Activated naive CD4-positive, alpha-beta T cell treated with anti-CD3 and anti-CD28 coated beads for 36 hours (primary cell): Measurements from ENCODE around the gene PAH. TPM values are rescaled to one million over a fixed set of nuclear protein-coding genes. Genes with fewer than 3 reads are reported as not detected.
A peak's percentile ranks its signal among the peaks of the same experiment; 100 is the strongest.

Experiments used
- CTCF ChIA-PET: fragments of 350-600 bp; sonication (Branson Sonifier 250); formaldehyde crosslinking; loops from one replicate; lab custom pipeline; 2021; ENCODE audit warnings: antibody characterized with exemption; lab: Charles Lee
- DNase-seq: peaks from one replicate; pipeline ENCODE4 v3.0.0-alpha.2; 2020
- H3K27ac Mint-ChIP-seq: one replicate; pipeline ENCODE4 v1.8.0; 2021; ENCODE audit warnings: mild to moderate bottlenecking, mixed read lengths
- H3K27me3 Mint-ChIP-seq: one replicate; pipeline ENCODE4 v1.8.0; 2021; ENCODE audit warnings: low read depth, mixed read lengths
- H3K36me3 Mint-ChIP-seq: one replicate; pipeline ENCODE4 v1.8.0; 2021; ENCODE audit warnings: low read depth, mixed read lengths
- H3K4me1 Mint-ChIP-seq: one replicate; pipeline ENCODE4 v1.8.0; 2021; ENCODE audit warnings: low read depth, mixed read lengths
- H3K4me3 Mint-ChIP-seq: one replicate; pipeline ENCODE4 v1.8.0; 2021; ENCODE audit warnings: mild to moderate bottlenecking, moderate library complexity, mixed read lengths
- H3K9me3 Mint-ChIP-seq: one replicate; pipeline ENCODE4 v1.8.0; 2021; ENCODE audit warnings: mixed read lengths
- intact Hi-C: fragments of 100-400 bp; cut with micrococcal nuclease; formaldehyde crosslinking; loops from one replicate; pipeline ENCODE4 v1.15.1; 2023
- total RNA-seq, 2 experiments: library from RNA; stranded (reverse); gene quantifications; one replicate each; pipeline ENCODE4 v1.2.3, GENCODE V29; 2021

Gene PAH
- total RNA-seq, result not detected

DNA sequence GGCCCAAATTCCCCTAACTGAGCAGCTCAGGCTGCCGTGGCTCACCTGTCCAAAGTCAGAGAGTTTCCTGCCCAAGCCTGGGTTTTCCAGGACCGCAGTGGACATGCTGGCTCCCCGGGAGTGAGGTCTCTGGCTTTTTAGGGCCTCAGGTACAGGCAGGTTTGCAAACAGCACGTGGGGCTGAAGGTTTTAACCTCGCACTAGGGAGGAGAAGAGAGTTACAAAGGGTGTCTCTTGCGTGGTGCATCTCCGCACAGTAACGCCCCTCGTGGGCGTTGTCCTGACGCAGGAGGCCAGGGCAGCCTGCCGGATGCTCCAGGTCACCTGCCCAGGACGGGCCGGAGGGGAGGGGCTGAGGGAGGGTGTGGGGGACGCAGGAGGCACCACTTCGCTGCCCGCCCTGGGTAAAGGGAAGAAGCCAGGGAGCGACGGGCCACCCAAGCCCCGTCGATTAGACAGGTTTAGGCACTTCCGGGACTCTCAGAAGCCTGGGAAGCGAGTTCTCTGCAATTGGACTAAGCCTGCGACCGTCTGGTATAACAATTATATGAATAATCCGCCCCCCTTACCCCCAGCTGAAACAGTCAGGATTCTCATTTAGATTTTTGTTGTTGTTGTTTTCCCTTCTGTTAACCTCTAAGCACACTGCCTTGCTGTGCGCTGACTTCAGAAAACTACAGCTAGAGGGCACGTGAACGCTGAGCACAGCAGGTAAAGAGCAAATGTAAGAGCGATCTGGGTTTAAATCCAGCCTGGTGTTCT is at the start of gene PAH:
Gene PAH, minus strand, starts transcription at position 219 of the 762 bp plus-strand sequence. Its CDS starts 114 bp downstream, at position 105.
- Mint-ChIP-seq H3K27ac (no peak within 1 kb of the TSS), H3K27me3 (peaks cover 2% of the 10 kb centered on the region), H3K9me3 (no peaks in the 10 kb centered on the region), H3K36me3 (no peaks in the 10 kb centered on the region), H3K4me3 (peak within 1 kb of the TSS; percentile 62), H3K4me1 (peaks cover 7% of the 10 kb centered on the region)
- CTCF ChIA-PET, result interaction anchor here (0.6 kb wide), 1 partner anchor 543 kb away, joined by 3 read pairs; no protein-coding TSS in a partner anchor
- peak; percentile 14 for DNase-seq
- intact Hi-C loops, result no loop called here

DNA sequence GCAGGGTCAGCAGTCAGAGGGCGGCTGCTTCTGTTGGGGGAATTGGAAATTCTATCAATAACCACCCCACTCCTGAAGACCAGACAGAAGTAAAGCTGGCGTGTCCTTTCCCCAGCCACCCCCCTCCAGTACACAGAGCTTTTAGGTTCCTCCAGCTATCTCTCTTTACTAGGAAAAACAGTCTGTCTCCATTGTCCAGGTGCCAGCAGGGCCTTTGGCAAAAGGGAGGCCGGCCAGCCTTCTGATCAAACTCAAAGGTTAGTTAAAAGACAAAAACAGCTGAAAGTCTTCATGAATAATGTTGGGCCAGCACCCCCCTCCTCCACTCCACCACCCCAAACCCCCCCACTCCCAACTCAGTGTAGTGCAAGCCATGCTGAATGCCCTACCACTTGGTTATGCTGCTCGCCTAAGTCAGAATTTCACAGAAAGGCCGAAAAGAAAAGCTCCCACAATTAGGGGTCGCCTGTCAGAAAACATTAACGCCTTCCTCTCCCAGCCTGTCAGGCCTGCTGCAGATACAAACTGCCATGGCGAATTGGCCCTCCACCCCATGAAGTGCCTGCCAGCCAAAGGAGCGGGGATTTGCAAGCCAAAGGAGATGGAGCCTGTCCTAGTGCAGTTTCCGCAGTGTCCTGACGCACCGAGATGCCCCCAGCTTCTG is 49.3 kb upstream of the PAH start:
- Mint-ChIP-seq H3K9me3 (peaks cover 3% of the 10 kb centered on the region), H3K27me3 (peaks cover 77% of the 10 kb centered on the region), H3K36me3 (peaks cover 1% of the 10 kb centered on the region), H3K4me3 (no peak overlapping the region), H3K27ac (no peak overlapping the region), H3K4me1 (peaks cover 19% of the 10 kb centered on the region)
- no peak for DNase-seq
- intact Hi-C loops, result no loop called here
- CTCF ChIA-PET, result no interaction called here

DNA sequence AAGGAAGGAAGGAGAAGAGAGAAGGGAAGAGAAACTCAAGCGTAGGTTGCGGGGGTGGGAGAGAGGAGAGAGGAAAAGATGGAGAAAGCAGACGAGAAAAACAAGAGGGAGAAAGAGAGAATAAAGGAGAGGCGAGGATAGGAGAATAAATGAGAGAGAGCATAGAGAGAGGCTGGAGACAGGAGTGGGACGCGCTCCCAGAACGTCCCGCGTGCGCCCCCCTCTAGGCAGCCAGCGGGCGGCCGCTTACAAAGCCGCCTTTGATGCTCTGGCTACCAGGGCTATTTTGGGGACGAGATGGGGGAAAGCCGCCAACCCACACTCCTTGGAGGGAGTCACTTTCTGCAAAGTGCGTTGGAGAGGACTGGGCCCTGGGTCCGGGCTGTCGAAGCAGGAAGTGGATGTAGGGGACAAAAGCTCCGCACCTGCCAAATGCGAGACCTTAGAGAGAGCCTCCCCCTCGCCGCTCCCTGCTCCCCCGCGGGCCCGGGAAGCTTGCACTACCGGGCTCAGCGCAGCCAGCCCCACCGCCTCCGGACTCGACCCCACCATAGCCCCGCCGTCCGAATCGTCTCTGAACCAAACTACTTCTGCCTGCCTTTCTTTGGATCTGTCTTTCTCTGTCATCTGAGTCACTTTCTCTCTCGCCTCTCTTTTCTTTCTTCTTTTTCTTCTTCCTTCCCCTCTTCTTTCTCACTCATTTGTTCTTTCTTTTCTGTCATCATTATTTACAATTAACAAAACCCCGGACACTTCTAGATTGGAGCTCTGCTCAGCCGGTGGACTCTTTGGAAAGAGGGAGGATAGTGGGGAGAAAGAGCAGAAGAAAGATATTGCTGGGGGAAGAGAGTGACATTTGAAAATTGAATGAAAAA is 48.5 kb upstream of the PAH start:
- CTCF ChIA-PET, result no interaction called here
- intact Hi-C loops, result no loop called here
- Mint-ChIP-seq H3K36me3 (peaks cover 1% of the 10 kb centered on the region), H3K9me3 (peaks cover 3% of the 10 kb centered on the region), H3K4me3 (peak overlapping the region; percentile 70), H3K27ac (no peak overlapping the region), H3K4me1 (peaks cover 19% of the 10 kb centered on the region), H3K27me3 (peaks cover 77% of the 10 kb centered on the region)
- DNase-seq, result no peak

DNA sequence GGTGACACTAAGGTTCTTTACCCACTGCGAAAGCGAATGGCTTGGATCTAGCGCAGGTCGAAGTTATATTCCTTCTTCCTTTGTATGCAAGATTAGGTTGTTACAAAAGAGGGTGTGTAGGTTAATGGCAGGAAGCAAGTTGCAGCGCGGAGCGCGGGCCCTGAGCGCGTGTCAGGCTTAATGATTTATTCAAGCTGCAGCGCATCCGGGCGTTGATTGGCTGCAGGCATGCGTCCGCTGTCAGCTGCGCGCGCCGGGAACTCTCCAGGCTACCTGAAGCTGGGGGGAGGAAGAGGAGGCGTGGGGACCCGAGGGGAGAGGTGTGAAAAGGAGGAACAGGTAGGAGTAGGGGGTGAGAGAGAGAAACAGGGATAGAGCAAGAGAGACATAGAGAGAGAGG is 47.8 kb upstream of the PAH start:
- intact Hi-C loops, result no loop called here
- peaks cover 79% of the 10 kb centered on the region for H3K27me3 Mint-ChIP-seq
- peaks cover 3% of the 10 kb centered on the region for H3K9me3 Mint-ChIP-seq

DNA sequence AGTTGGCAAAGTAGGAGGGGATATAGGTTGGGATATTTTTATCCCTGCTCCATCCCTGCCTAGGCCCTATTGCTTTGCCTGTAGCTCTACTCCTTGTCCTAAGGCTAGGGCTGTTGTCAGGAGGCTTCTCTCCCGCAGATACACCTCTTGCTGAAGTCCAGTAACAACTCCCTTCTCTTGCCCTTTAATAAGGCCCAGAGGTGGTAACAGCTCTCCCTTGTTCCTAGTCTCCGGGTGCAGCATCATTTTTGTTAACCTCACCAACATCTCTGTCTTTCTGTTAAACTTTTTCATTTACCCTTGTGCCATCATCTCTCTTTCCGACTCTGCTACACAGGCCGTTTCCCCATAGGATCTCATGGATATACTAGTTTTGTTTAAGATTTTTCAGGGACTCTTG is 46.8 kb upstream of the PAH start:
- intact Hi-C loops, result no loop called here
- CTCF ChIA-PET, result no interaction called here
- H3K4me3 Mint-ChIP-seq, result no peak overlapping the region
- peaks cover 24% of the 10 kb centered on the region for H3K4me1 Mint-ChIP-seq
- peaks cover 86% of the 10 kb centered on the region for H3K27me3 Mint-ChIP-seq
- H3K9me3 Mint-ChIP-seq, result peaks cover 3% of the 10 kb centered on the region
- H3K27ac Mint-ChIP-seq, result no peak overlapping the region
- DNase-seq, result no peak
- peaks cover 1% of the 10 kb centered on the region for H3K36me3 Mint-ChIP-seq

More for the DNA sequence above, 47.8 kb upstream of the PAH start:
- DNase-seq, result peak; percentile 49
- Mint-ChIP-seq H3K4me1 (peaks cover 19% of the 10 kb centered on the region), H3K36me3 (peaks cover 1% of the 10 kb centered on the region), H3K4me3 (peak overlapping the region; percentile 70), H3K27ac (no peak overlapping the region)
- CTCF ChIA-PET, result no interaction called here

DNA sequence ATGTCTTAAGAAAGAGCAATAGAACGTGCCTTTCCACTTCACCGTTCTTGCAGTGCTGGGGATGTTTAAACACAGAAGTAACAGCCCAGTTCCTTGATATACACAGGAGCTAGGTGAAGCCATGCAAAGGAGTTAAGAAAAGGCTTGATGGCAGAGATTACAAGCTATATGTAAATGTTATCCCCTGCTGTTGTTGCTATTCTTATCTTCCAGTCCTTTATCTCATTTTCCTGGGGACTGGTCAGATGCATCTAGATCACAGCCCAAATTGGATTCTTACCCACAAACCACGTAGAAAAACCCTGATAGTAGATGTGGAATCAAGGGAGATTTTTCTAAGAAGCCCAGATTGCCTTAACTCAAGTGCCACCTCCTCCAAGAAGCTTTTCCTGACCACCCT is 45.9 kb upstream of the PAH start:
- CTCF ChIA-PET, result interaction anchor here (0.8 kb wide), 1 partner anchor 14 kb away, joined by 4 read pairs; no protein-coding TSS in a partner anchor
- H3K27ac Mint-ChIP-seq, result no peak overlapping the region
- H3K4me3 Mint-ChIP-seq, result no peak overlapping the region
- H3K36me3 Mint-ChIP-seq, result peaks cover 1% of the 10 kb centered on the region
- H3K4me1 Mint-ChIP-seq, result peaks cover 26% of the 10 kb centered on the region
- intact Hi-C loops, result loop anchor here (1.0 kb wide), 1 partner anchor 14 kb away; no protein-coding TSS in a partner anchor
- peaks cover 87% of the 10 kb centered on the region for H3K27me3 Mint-ChIP-seq
- DNase-seq, result no peak
- H3K9me3 Mint-ChIP-seq, result peaks cover 3% of the 10 kb centered on the region

DNA sequence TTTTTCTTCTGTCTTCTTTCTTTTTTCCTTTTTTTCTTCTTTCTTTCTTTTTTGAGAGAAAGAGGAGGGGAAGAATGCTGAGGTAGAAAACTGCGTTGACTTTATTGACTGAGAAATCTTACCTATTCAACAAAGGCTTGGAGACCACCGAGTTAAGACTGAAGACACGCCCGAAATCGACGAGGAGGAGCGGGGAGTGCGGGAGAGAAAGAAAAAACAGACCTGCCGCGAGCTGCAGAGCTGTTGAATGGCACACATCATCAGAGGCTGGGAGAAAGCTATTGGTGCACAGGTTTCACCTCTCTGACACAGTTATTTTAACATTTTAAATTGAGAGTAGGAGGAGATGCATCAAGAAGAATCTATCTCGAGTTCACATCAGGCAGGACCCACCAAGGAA is 45.5 kb upstream of the PAH start:
- CTCF ChIA-PET, result interaction anchor here (0.8 kb wide), 1 partner anchor 14 kb away, joined by 4 read pairs; no protein-coding TSS in a partner anchor
- Mint-ChIP-seq H3K27me3 (peaks cover 88% of the 10 kb centered on the region), H3K36me3 (peaks cover 1% of the 10 kb centered on the region), H3K4me3 (peak overlapping the region; percentile 32), H3K27ac (no peak overlapping the region), H3K9me3 (peaks cover 3% of the 10 kb centered on the region), H3K4me1 (peaks cover 29% of the 10 kb centered on the region)
- intact Hi-C loops, result loop anchor here (1.0 kb wide), 1 partner anchor 13 kb away; no protein-coding TSS in a partner anchor
- DNase-seq, result no peak

DNA sequence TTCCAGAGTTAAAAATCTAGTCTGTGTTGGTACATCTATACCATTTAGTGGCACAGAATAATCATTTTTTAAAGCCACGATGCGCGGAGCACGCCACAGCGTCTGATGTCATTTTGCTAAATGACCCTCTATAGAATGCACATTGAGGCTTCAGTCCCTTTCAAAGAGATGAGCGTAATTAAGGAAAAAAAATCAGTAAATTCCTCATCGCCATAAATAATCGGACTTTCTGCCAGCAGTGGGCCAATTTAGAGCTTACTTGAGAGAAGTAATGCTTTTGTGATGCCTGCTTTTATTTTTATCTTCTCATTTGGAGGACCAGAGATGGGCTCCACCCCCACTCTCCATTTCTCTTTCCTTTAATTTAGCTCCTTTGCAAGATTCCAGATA is 44.4 kb upstream of the PAH start:
- H3K4me3 Mint-ChIP-seq, result no peak overlapping the region
- peaks cover 35% of the 10 kb centered on the region for H3K4me1 Mint-ChIP-seq
- H3K27me3 Mint-ChIP-seq, result peaks cover 87% of the 10 kb centered on the region
- intact Hi-C loops, result no loop called here
- CTCF ChIA-PET, result interaction anchor here (0.6 to 1.8 kb wide), 3 partner anchors 13 to 877 kb away, joined by 3 to 5 read pairs (median 3); no protein-coding TSS in a partner anchor
- H3K9me3 Mint-ChIP-seq, result peaks cover 3% of the 10 kb centered on the region
- no peak for DNase-seq
- peaks cover 1% of the 10 kb centered on the region for H3K36me3 Mint-ChIP-seq
- H3K27ac Mint-ChIP-seq, result no peak overlapping the region

DNA sequence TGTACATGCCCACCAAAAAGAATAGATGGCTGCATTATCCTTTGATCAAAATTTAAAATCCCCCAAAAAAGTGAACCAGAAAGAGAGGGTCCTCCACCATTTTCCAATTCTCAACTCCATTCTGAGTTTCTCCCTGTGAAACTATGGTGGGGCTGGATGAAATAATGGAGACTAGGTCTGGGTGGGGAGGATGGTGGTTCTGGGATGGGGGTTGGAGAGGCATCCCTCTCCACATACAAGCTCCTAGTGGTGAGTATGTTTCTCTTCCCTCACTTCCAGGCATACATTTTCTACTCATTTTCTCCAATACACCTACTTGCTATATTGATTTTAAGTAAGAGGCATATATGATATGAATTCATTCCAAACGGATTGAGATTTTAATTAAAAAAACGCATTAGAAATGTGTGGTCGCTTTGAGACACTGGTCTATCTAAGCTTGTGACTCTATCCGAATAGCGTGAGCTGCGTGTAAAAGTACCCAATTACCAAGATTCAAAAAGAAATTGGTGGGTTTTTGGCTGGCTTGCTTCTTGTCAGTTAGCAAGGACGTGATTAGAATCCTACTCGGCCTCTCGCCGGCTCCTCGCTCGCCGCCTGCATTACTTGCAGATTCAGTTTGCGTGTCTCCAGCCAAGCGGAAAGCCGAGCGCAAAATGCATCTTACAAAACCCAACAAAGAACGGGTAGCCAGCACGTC is 43.9 kb upstream of the PAH start:
- peaks cover 85% of the 10 kb centered on the region for H3K27me3 Mint-ChIP-seq
- no peak overlapping the region for H3K27ac Mint-ChIP-seq
- DNase-seq, result no peak
- CTCF ChIA-PET, result interaction anchor here (1.0 to 1.8 kb wide), 2 partner anchors 13 to 574 kb away, joined by 3 to 5 read pairs; no protein-coding TSS in a partner anchor
- intact Hi-C loops, result no loop called here
- H3K4me3 Mint-ChIP-seq, result no peak overlapping the region
- H3K4me1 Mint-ChIP-seq, result peaks cover 36% of the 10 kb centered on the region
- peaks cover 2% of the 10 kb centered on the region for H3K36me3 Mint-ChIP-seq
- H3K9me3 Mint-ChIP-seq, result peaks cover 3% of the 10 kb centered on the region

DNA sequence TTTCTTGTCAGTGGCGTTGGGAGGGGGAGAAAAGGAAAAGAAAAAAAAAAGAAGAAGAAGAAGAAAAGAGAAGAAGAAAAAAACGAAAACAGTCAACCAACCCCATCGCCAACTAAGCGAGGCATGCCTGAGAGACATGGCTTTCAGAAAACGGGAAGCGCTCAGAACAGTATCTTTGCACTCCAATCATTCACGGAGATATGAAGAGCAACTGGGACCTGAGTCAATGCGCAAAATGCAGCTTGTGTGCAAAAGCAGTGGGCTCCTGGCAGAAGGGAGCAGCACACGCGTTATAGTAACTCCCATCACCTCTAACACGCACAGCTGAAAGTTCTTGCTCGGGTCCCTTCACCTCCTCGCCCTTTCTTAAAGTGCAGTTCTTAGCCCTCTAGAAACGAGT is 42.3 kb upstream of the PAH start:
- no peak overlapping the region for H3K27ac Mint-ChIP-seq
- H3K9me3 Mint-ChIP-seq, result peaks cover 3% of the 10 kb centered on the region
- peaks cover 32% of the 10 kb centered on the region for H3K4me1 Mint-ChIP-seq
- DNase-seq, result no peak
- peaks cover 2% of the 10 kb centered on the region for H3K36me3 Mint-ChIP-seq
- intact Hi-C loops, result loop anchor here (5.0 kb wide), 1 partner anchor 483 kb away; no protein-coding TSS in a partner anchor
- no peak overlapping the region for H3K4me3 Mint-ChIP-seq
- CTCF ChIA-PET, result interaction anchor here (1.8 kb wide), 1 partner anchor 11 kb away, joined by 5 read pairs; no protein-coding TSS in a partner anchor
- peaks cover 85% of the 10 kb centered on the region for H3K27me3 Mint-ChIP-seq

DNA sequence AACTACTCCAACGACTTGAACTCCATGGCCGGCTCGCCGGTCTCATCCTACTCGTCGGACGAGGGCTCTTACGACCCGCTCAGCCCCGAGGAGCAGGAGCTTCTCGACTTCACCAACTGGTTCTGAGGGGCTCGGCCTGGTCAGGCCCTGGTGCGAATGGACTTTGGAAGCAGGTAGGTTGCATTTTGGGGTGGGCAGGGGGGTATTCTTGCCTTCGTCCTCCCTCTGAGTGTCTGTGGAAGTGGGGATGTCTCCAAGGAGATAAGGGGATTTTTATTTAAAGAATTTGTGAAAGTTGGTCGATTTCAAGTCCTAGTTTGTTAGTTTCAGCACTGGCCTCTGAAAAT is 41.8 kb upstream of the PAH start:
- H3K27me3 Mint-ChIP-seq, result peaks cover 84% of the 10 kb centered on the region
- peaks cover under 1% of the 10 kb centered on the region for H3K9me3 Mint-ChIP-seq
- CTCF ChIA-PET, result no interaction called here
- H3K4me1 Mint-ChIP-seq, result peaks cover 38% of the 10 kb centered on the region
- DNase-seq, result no peak
- H3K4me3 Mint-ChIP-seq, result peak overlapping the region; percentile 34
- H3K36me3 Mint-ChIP-seq, result peaks cover 2% of the 10 kb centered on the region
- intact Hi-C loops, result loop anchor here (5.0 kb wide), 1 partner anchor 483 kb away; no protein-coding TSS in a partner anchor
- H3K27ac Mint-ChIP-seq, result no peak overlapping the region
